Cardiac fibroblast (primary cell): ENCODE data around the gene POLR2I.

ENCODE experiments used
- DNase-seq, 2 donors: peaks; one replicate each; pipeline versions ENCODE4 v3.0.0 to v3.0.0-alpha.2; 2010; ENCODE audit warnings: low read depth in 2 of 2
- H3K4me3 ChIP-seq, 2 donors: replicated peaks in 1 of 2; 1 replicate in 1 of 2; 2 replicates in 1 of 2; pipeline ENCODE4 v1.5.1; 2011; ENCODE audit warnings: low read depth in 2 of 2, low read length in 2 of 2, mild to moderate bottlenecking in 2 of 2, moderate library complexity in 1 of 2
- CTCF ChIP-seq: IDR thresholded peaks from one replicate; pipeline ENCODE4 v1.5.1; 2011; ENCODE audit warnings: low read depth, mild to moderate bottlenecking, low read length, inconsistent platforms

The POLR2I gene

GRCh38 chr19:36090910-36091695, 23.6 kb downstream of the POLR2I start:
- TF ChIP-seq CTCF, result no peak
- H3K4me3 ChIP-seq, result no peak overlapping the region
- no peak for DNase-seq

- TF ChIP-seq CTCF, result no peak
- no peak for DNase-seq
- H3K4me3 ChIP-seq, result no peak overlapping the region
Observed at GRCh38 chr19:36089847-36090246, 24.8 kb downstream of the POLR2I start.

- H3K4me3 ChIP-seq, result no peak overlapping the region
- TF ChIP-seq CTCF, result no peak
- no peak for DNase-seq
Observed at GRCh38 chr19:36086326-36086725, 28.3 kb downstream of the POLR2I start.

- TF ChIP-seq CTCF, result no peak
- no peak overlapping the region for H3K4me3 ChIP-seq
- no peak for DNase-seq
Observed at GRCh38 chr19:36084231-36085009, 30.3 kb downstream of the POLR2I start.

- no peak overlapping the region for H3K4me3 ChIP-seq
- no peak for TF ChIP-seq CTCF
- no peak for DNase-seq
Observed at GRCh38 chr19:36082916-36083315, 31.8 kb downstream of the POLR2I start.

- no peak for TF ChIP-seq CTCF
- peak in 1 of 2 donors; percentile 66 for DNase-seq
- no peak overlapping the region for H3K4me3 ChIP-seq
Observed at GRCh38 chr19:36081894-36082293, 32.8 kb downstream of the POLR2I start.
